ENCODE results near the gene TMEM120A.

Gene TMEM120A

DNA sequence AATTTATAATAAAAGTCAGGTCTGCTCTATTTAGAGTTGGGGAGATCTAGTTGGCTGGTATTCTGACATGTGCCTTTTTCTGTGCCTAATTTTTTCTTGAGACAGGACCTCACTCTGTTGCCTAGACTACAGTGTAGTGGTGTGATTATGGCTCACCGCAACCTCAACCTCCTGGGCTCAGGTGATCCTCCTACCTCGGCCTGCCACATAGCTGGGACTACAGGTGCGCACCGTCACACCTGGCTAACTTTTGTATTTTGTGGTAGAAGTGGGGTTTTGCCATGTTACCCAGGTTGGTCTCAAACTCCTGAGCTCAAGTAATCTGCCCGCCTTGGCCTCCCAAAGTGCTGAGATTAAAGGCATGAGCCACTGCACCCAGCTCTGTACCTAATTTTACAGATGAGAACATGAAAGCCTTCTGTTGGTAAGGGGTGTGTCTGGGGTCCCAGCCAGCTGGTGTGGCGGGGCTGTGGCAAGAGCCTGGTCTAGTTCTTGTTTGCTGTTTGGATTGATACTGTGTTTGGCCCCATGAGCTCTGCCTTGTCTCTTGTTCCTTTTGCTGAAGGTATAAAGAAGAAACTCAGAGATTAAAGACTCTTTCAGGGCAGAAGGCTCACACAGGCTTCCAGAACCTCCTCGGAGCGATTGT is 48.1 kb downstream of the TMEM120A start:
- Histone ChIP-seq H3K4me1 (ENCODE audit: low read length) (no peaks in the 10 kb centered on the region), H3K9me3 (replicated peaks; ENCODE audit: insufficient read depth, low read length) (no peaks in the 10 kb centered on the region), H3K9me2 (replicated peaks; ENCODE audit: insufficient read depth, low read length) (no peaks in the 10 kb centered on the region), H2AFZ (ENCODE audit: low read length) (no peak overlapping the region), H3F3A (ENCODE audit: insufficient read depth, low read length) (no peaks in the 10 kb centered on the region), H4K20me1 (ENCODE audit: insufficient read depth, low read length) (no peaks in the 10 kb centered on the region), H3K36me3 (replicated peaks; ENCODE audit: insufficient read depth, low read length) (no peaks in the 10 kb centered on the region; the same call in 1 of the 2 replicates), H3K79me2 (ENCODE audit: low read length) (0 out of 2 replicates have a peak, but pooled peaks cover 4% of the 10 kb centered on the region), H3K9ac (ENCODE audit: low read length) (no peak overlapping the region), H3K27ac (ENCODE audit: low read length) (no peak overlapping the region), H3K4me2 (ENCODE audit: low read depth, low read length) (no peak overlapping the region), H3K27me3 (replicated peaks; ENCODE audit: insufficient read depth, low read length) (no peaks in the 10 kb centered on the region), H3K4me3 (ENCODE audit: low read length) (no peak overlapping the region)
- TF ChIP-seq, protein P1, sequence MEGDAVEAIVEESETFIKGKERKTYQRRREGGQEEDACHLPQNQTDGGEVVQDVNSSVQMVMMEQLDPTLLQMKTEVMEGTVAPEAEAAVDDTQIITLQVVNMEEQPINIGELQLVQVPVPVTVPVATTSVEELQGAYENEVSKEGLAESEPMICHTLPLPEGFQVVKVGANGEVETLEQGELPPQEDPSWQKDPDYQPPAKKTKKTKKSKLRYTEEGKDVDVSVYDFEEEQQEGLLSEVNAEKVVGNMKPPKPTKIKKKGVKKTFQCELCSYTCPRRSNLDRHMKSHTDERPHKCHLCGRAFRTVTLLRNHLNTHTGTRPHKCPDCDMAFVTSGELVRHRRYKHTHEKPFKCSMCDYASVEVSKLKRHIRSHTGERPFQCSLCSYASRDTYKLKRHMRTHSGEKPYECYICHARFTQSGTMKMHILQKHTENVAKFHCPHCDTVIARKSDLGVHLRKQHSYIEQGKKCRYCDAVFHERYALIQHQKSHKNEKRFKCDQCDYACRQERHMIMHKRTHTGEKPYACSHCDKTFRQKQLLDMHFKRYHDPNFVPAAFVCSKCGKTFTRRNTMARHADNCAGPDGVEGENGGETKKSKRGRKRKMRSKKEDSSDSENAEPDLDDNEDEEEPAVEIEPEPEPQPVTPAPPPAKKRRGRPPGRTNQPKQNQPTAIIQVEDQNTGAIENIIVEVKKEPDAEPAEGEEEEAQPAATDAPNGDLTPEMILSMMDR (IDR thresholded peaks at IDR 0.05; ENCODE audit: low read length), result no peak
- TF ChIP-seq EZH2phosphoT487 (IDR thresholded peaks at IDR 0.05; ENCODE audit: low read length), result no peak
- TF ChIP-seq EZH2 (optimal IDR thresholded peaks at IDR 0.05; ENCODE audit: low read depth, low read length), result no peak
- no peak for DNase-seq

- no peaks in the 10 kb centered on the region for H3K9me2 ChIP-seq (replicated peaks; ENCODE audit: insufficient read depth, low read length)
- H3K36me3 ChIP-seq (replicated peaks; ENCODE audit: insufficient read depth, low read length), result no peaks in the 10 kb centered on the region; the same call in 1 of the 2 replicates
- no peak for DNase-seq
- no peaks in the 10 kb centered on the region for H3K27me3 ChIP-seq (replicated peaks; ENCODE audit: insufficient read depth, low read length)
- no peaks in the 10 kb centered on the region for H3K4me1 ChIP-seq (ENCODE audit: low read length)
- no peak overlapping the region for H2AFZ ChIP-seq (ENCODE audit: low read length)
- H3F3A ChIP-seq (ENCODE audit: insufficient read depth, low read length), result no peaks in the 10 kb centered on the region
- H3K79me2 ChIP-seq (ENCODE audit: low read length), result 0 out of 2 replicates have a peak, but pooled peaks cover 4% of the 10 kb centered on the region
- no peaks in the 10 kb centered on the region for H4K20me1 ChIP-seq (ENCODE audit: insufficient read depth, low read length)
- TF ChIP-seq, protein P1 (IDR thresholded peaks at IDR 0.05; ENCODE audit: low read length), result no peak
- TF ChIP-seq EZH2 (optimal IDR thresholded peaks at IDR 0.05; ENCODE audit: low read depth, low read length), result no peak
- no peak for TF ChIP-seq EZH2phosphoT487 (IDR thresholded peaks at IDR 0.05; ENCODE audit: low read length)
- H3K9ac ChIP-seq (ENCODE audit: low read length), result no peak overlapping the region
- no peaks in the 10 kb centered on the region for H3K9me3 ChIP-seq (replicated peaks; ENCODE audit: insufficient read depth, low read length)
- no peak overlapping the region for H3K4me2 ChIP-seq (ENCODE audit: low read depth, low read length)
- H3K4me3 ChIP-seq (ENCODE audit: low read length), result no peak overlapping the region
- H3K27ac ChIP-seq (ENCODE audit: low read length), result no peak overlapping the region
Observed at GRCh38 chr7:75945297-75946168, 48.9 kb downstream of the TMEM120A start.

- Histone ChIP-seq H3K27ac (ENCODE audit: low read length) (no peak overlapping the region), H3K9ac (ENCODE audit: low read length) (no peak overlapping the region)
- no peak for TF ChIP-seq EZH2phosphoT487 (IDR thresholded peaks at IDR 0.05; ENCODE audit: low read length)
- no peak for TF ChIP-seq EZH2 (optimal IDR thresholded peaks at IDR 0.05; ENCODE audit: low read depth, low read length)
- TF ChIP-seq, protein P1 (IDR thresholded peaks at IDR 0.05; ENCODE audit: low read length), result no peak
Observed at GRCh38 chr7:75944507-75944906, 49.9 kb downstream of the TMEM120A start.

More at GRCh38 chr7:75944507-75944906, 49.9 kb downstream of the TMEM120A start:
- DNase-seq, result no peak
- Histone ChIP-seq H3K4me3 (ENCODE audit: low read length) (no peak overlapping the region), H3K4me1 (ENCODE audit: low read length) (no peaks in the 10 kb centered on the region), H3F3A (ENCODE audit: insufficient read depth, low read length) (no peaks in the 10 kb centered on the region), H2AFZ (ENCODE audit: low read length) (no peak overlapping the region), H3K4me2 (ENCODE audit: low read depth, low read length) (no peak overlapping the region), H3K36me3 (replicated peaks; ENCODE audit: insufficient read depth, low read length) (no peaks in the 10 kb centered on the region; the same call in 1 of the 2 replicates), H4K20me1 (ENCODE audit: insufficient read depth, low read length) (no peaks in the 10 kb centered on the region), H3K9me3 (replicated peaks; ENCODE audit: insufficient read depth, low read length) (no peaks in the 10 kb centered on the region), H3K27me3 (replicated peaks; ENCODE audit: insufficient read depth, low read length) (no peaks in the 10 kb centered on the region), H3K79me2 (ENCODE audit: low read length) (0 out of 2 replicates have a peak, but pooled peaks cover 4% of the 10 kb centered on the region), H3K9me2 (replicated peaks; ENCODE audit: insufficient read depth, low read length) (no peaks in the 10 kb centered on the region)

Measured in MM.1S (cell line).